Activated T-cell treated with anti-CD3 and anti-CD28 coated beads, Interleukin-2, amount 50 U/mL, for 72 hours (primary cell): ENCODE data around the gene CST5. TPM values are rescaled to one million over a fixed set of nuclear protein-coding genes. Genes with fewer than 3 reads are reported as not detected.
"Not testable (repeated sequence)": the region's sequence is repeated elsewhere in the genome, so short reads cannot be mapped to it uniquely, and the experiment has no call there.

Experiments used
- ATAC-seq, 2 donors: fragments of 150-1000 bp; cut with Tn5 transposase; replicated peaks in 1 of 2; 2 replicates each; pipeline ENCODE4 v1.10.0; 2021; ENCODE audit warnings: moderate library complexity in 2 of 2, mild to moderate bottlenecking in 1 of 2
- DNase-seq, 2 donors: peaks; one replicate each; pipeline ENCODE4 v3.0.0; 2021 to 2022; ENCODE audit warnings: mixed read lengths in 1 of 2
- H3K27ac Mint-ChIP-seq: one replicate; pipeline ENCODE4 v1.8.0; 2022; ENCODE audit warnings: mild to moderate bottlenecking, moderate library complexity, mixed read lengths
- H3K27me3 Mint-ChIP-seq: one replicate; pipeline ENCODE4 v1.8.0; 2022; ENCODE audit warnings: low read depth, mixed read lengths
- H3K36me3 Mint-ChIP-seq, 2 donors: one replicate each; pipeline ENCODE4 v1.8.0; 2022; ENCODE audit warnings: mixed read lengths in 2 of 2, mild to moderate bottlenecking in 1 of 2; ENCODE audit not compliant: insufficient read depth in 2 of 2
- H3K4me1 Mint-ChIP-seq: one replicate; pipeline ENCODE4 v1.8.0; 2022; ENCODE audit warnings: low read depth, mixed read lengths
- H3K4me3 Mint-ChIP-seq, 2 donors: one replicate each; pipeline ENCODE4 v1.8.0; 2022; ENCODE audit warnings: mild to moderate bottlenecking in 2 of 2, mixed read lengths in 2 of 2, moderate library complexity in 2 of 2
- H3K9me3 Mint-ChIP-seq, 2 donors: one replicate each; pipeline ENCODE4 v1.8.0; 2022; ENCODE audit warnings: mixed read lengths in 2 of 2
- total RNA-seq, 2 donors: library from RNA; stranded (reverse); gene quantifications; one replicate each; pipeline ENCODE4 v1.2.3, GENCODE V29; 2022

CST5 gene
- total RNA-seq, 2 donors from 2014 or later, result not detected

GRCh38 chr20:23918101-23918862 is 38.7 kb upstream of the CST5 start:
- Mint-ChIP-seq H3K9me3 (no peaks in the 10 kb centered on the region), H3K36me3 (no peaks in the 10 kb centered on the region), H3K27ac (no peak overlapping the region), H3K4me3 (no peak overlapping the region), H3K27me3 (no peaks in the 10 kb centered on the region), H3K4me1 (peaks cover 65% of the 10 kb centered on the region)
- DNase-seq, result no peak
- no peak for ATAC-seq

- DNase-seq (no peak), ATAC-seq (no peak)
- H3K27ac Mint-ChIP-seq, result peak overlapping the region; percentile 13
- no peaks in the 10 kb centered on the region for H3K36me3 Mint-ChIP-seq
- H3K4me3 Mint-ChIP-seq, result no peak overlapping the region
- no peaks in the 10 kb centered on the region for H3K9me3 Mint-ChIP-seq
- H3K27me3 Mint-ChIP-seq, result no peaks in the 10 kb centered on the region
- peaks cover 65% of the 10 kb centered on the region for H3K4me1 Mint-ChIP-seq
Observed at GRCh38 chr20:23917024-23917725, 37.6 kb upstream of the CST5 start.

- DNase-seq (peak in 1 of 2 donors; percentile 14), ATAC-seq (peak; percentile 69 to 72)
- no peaks in the 10 kb centered on the region for H3K9me3 Mint-ChIP-seq
- no peaks in the 10 kb centered on the region for H3K36me3 Mint-ChIP-seq
- peaks cover 59% of the 10 kb centered on the region for H3K4me1 Mint-ChIP-seq
- no peaks in the 10 kb centered on the region for H3K27me3 Mint-ChIP-seq
- no peak overlapping the region for H3K27ac Mint-ChIP-seq
- H3K4me3 Mint-ChIP-seq, result no peak overlapping the region
Observed at GRCh38 chr20:23915844-23916243, 36.3 kb upstream of the CST5 start.

- not testable (repeated sequence) for H3K4me3 Mint-ChIP-seq, H3K9me3 Mint-ChIP-seq, H3K27ac Mint-ChIP-seq, H3K27me3 Mint-ChIP-seq, DNase-seq, ATAC-seq, H3K36me3 Mint-ChIP-seq
- H3K4me1 Mint-ChIP-seq, result peaks cover 45% of the 10 kb centered on the region
Observed at GRCh38 chr20:23914469-23914868, 34.9 kb upstream of the CST5 start.

GRCh38 chr20:23910210-23910609 is 30.7 kb upstream of the CST5 start:
- Mint-ChIP-seq H3K27me3 (no peaks in the 10 kb centered on the region), H3K9me3 (peaks cover 15 to 18% of the 10 kb centered on the region in 2 donors), H3K4me1 (peaks cover 8% of the 10 kb centered on the region), H3K4me3 (no peak overlapping the region), H3K36me3 (peaks cover 11 to 17% of the 10 kb centered on the region in 2 donors), H3K27ac (no peak overlapping the region)
- ATAC-seq (no peak), DNase-seq (no peak)

GRCh38 chr20:23909390-23909789 is 29.8 kb upstream of the CST5 start:
- H3K9me3 Mint-ChIP-seq, result peaks cover 18 to 20% of the 10 kb centered on the region in 2 donors
- ATAC-seq (no peak), DNase-seq (no peak)
- no peaks in the 10 kb centered on the region for H3K4me1 Mint-ChIP-seq
- no peak overlapping the region for H3K27ac Mint-ChIP-seq
- peaks cover 11 to 22% of the 10 kb centered on the region in 2 donors for H3K36me3 Mint-ChIP-seq
- no peak overlapping the region for H3K4me3 Mint-ChIP-seq
- H3K27me3 Mint-ChIP-seq, result no peaks in the 10 kb centered on the region

- Mint-ChIP-seq H3K9me3 (peaks cover 18 to 20% of the 10 kb centered on the region in 2 donors), H3K27me3 (no peaks in the 10 kb centered on the region), H3K27ac (no peak overlapping the region), H3K4me1 (peaks cover 6% of the 10 kb centered on the region), H3K4me3 (no peak overlapping the region), H3K36me3 (peaks cover 11 to 22% of the 10 kb centered on the region in 2 donors)
- ATAC-seq (no peak), DNase-seq (no peak)
Observed at GRCh38 chr20:23907579-23907978, 28.0 kb upstream of the CST5 start.

- H3K4me3 Mint-ChIP-seq, result peak overlapping the region; percentile 64 to 69
- H3K4me1 Mint-ChIP-seq, H3K27ac Mint-ChIP-seq, ATAC-seq, H3K27me3 Mint-ChIP-seq: not testable (repeated sequence)
- peak; percentile 15 to 31 for DNase-seq
- peaks cover 2 to 19% of the 10 kb centered on the region in 2 donors for H3K36me3 Mint-ChIP-seq
- peaks cover 10 to 13% of the 10 kb centered on the region in 2 donors for H3K9me3 Mint-ChIP-seq
Observed at GRCh38 chr20:23902396-23902795, 22.8 kb upstream of the CST5 start.

GRCh38 chr20:23890867-23891266 is 11.3 kb upstream of the CST5 start:
- not testable (repeated sequence) for H3K4me1 Mint-ChIP-seq, DNase-seq, H3K27me3 Mint-ChIP-seq, H3K4me3 Mint-ChIP-seq, H3K36me3 Mint-ChIP-seq, ATAC-seq, H3K27ac Mint-ChIP-seq, H3K9me3 Mint-ChIP-seq

GRCh38 chr20:23889775-23890187 is 10.2 kb upstream of the CST5 start:
- Mint-ChIP-seq H3K27me3 (no peaks in the 10 kb centered on the region), H3K4me1 (no peaks in the 10 kb centered on the region), H3K36me3 (no peaks in the 10 kb centered on the region), H3K4me3 (no peak overlapping the region), H3K27ac (no peak overlapping the region), H3K9me3 (no peaks in the 10 kb centered on the region)
- peak; percentile 97 to 98 for ATAC-seq
- DNase-seq, result peak; percentile 73 to 74

GRCh38 chr20:23887856-23888255 is 8.3 kb upstream of the CST5 start:
- no peak for DNase-seq
- no peak for ATAC-seq
- Mint-ChIP-seq H3K36me3 (no peaks in the 10 kb centered on the region), H3K27me3 (no peaks in the 10 kb centered on the region), H3K4me3 (no peak overlapping the region), H3K9me3 (no peaks in the 10 kb centered on the region), H3K27ac (no peak overlapping the region), H3K4me1 (no peaks in the 10 kb centered on the region)

- no peaks in the 10 kb centered on the region for H3K27me3 Mint-ChIP-seq
- no peaks in the 10 kb centered on the region for H3K4me1 Mint-ChIP-seq
- H3K4me3 Mint-ChIP-seq, result no peak overlapping the region
- no peak for ATAC-seq
- H3K27ac Mint-ChIP-seq, result no peak overlapping the region
- H3K36me3 Mint-ChIP-seq, result no peaks in the 10 kb centered on the region
- no peak for DNase-seq
- H3K9me3 Mint-ChIP-seq, result no peaks in the 10 kb centered on the region
Observed at GRCh38 chr20:23884771-23885162, 5.2 kb upstream of the CST5 start.

GRCh38 chr20:23884136-23884770 is 4.7 kb upstream of the CST5 start:
- Mint-ChIP-seq H3K9me3 (no peaks in the 10 kb centered on the region), H3K27ac (no peak overlapping the region), H3K4me3 (no peak overlapping the region), H3K36me3 (no peaks in the 10 kb centered on the region), H3K4me1 (no peaks in the 10 kb centered on the region), H3K27me3 (no peaks in the 10 kb centered on the region)
- no peak for DNase-seq
- ATAC-seq, result no peak
